Upper lobe of left lung (tissue), 6 donors: ENCODE data around the gene MAMSTR. TPM values are rescaled to one million over a fixed set of nuclear protein-coding genes. Genes with fewer than 3 reads are reported as not detected.
"Not testable (repeated sequence)": the region's sequence is repeated elsewhere in the genome, so short reads cannot be mapped to it uniquely, and the experiment has no call there.

Experiments
- ATAC-seq, 2 donors: fragments of 200-7000 bp; cut with Tn5 transposase; one replicate each; pipeline ENCODE4 v1.9.1; 2022; ENCODE audit warnings: mild to moderate bottlenecking in 2 of 2, moderate library complexity in 2 of 2; ENCODE audit not compliant: low FRiP score in 2 of 2
- DNase-seq, 2 donors: peaks; one replicate each; pipeline ENCODE4 v3.0.0-alpha.2; 2019 to 2020
- H3K27ac ChIP-seq, 4 donors: fragments of 200-600 bp; sonication (generic); one replicate each; pipeline ENCODE4 v1.5.1; 2016 to 2019
- H3K27me3 ChIP-seq, 4 donors: fragments of 200-600 bp; sonication (generic); one replicate each; pipeline ENCODE4 v1.5.1; 2017 to 2019
- H3K36me3 ChIP-seq, 4 donors: fragments of 200-600 bp; sonication (generic); one replicate each; pipeline ENCODE4 v1.5.1; 2016 to 2019
- H3K4me1 ChIP-seq, 4 donors: fragments of 200-600 bp; sonication (generic); one replicate each; pipeline ENCODE4 v1.5.1; 2018 to 2019
- H3K4me3 ChIP-seq, 4 donors: fragments of 200-600 bp; sonication (generic); one replicate each; pipeline ENCODE4 v1.5.1; 2017 to 2019; ENCODE audit warnings: mild to moderate bottlenecking in 2 of 4, moderate library complexity in 1 of 4
- H3K9me3 ChIP-seq, 4 donors: fragments of 200-600 bp; sonication (generic); one replicate each; pipeline ENCODE4 v1.5.1; 2018 to 2019
- CTCF ChIP-seq, 6 experiments: fragments of 450-650 bp in 4 of 6; fragments of 200-600 bp in 2 of 6; sonication (generic) in 2 of 6; IDR thresholded peaks; one replicate each; pipeline ENCODE4 v1.5.1; 2016 to 2019; ENCODE audit warnings: antibody characterized with exemption in 6 of 6
- EP300 ChIP-seq, 4 donors: sonication (generic); formaldehyde crosslinking; IDR thresholded peaks; one replicate each; pipeline ENCODE4 v1.5.1; 2017; ENCODE audit warnings: antibody characterized with exemption in 4 of 4, control low read depth in 2 of 4
- POLR2A ChIP-seq, 4 donors: fragments of 450-650 bp; IDR thresholded peaks; one replicate each; pipeline ENCODE4 v1.5.1; 2016 to 2017; ENCODE audit warnings: antibody characterized with exemption in 4 of 4, mild to moderate bottlenecking in 2 of 4
- POLR2AphosphoS5 ChIP-seq, 2 donors: sonication (generic); formaldehyde crosslinking; IDR thresholded peaks; one replicate each; pipeline ENCODE4 v1.5.1; 2017; ENCODE audit warnings: antibody characterized with exemption in 2 of 2
- WGBS, 2 donors: methylation state at CpG; one replicate each; pipeline ENCODE4 v1.1.5; 2017 to 2018; 5-methylcytosine and 5-hydroxymethylcytosine counted together
- total RNA-seq, 6 donors: library from RNA; depleted of rRNA in 4 of 6; stranded (reverse); fragments of >200 nt in 4 of 6; gene quantifications; one replicate each; pipeline versions ENCODE4 v1.1.0 to v1.2.1, GENCODE V29; 2016 to 2021
- donor health status: DM: no; HTN: no; CAD: no; lungs with moderate emphysema.
- donor health status: DM: no; HTN: yes; CAD: no; lungs with severe emphysema.

Gene MAMSTR, protein sequence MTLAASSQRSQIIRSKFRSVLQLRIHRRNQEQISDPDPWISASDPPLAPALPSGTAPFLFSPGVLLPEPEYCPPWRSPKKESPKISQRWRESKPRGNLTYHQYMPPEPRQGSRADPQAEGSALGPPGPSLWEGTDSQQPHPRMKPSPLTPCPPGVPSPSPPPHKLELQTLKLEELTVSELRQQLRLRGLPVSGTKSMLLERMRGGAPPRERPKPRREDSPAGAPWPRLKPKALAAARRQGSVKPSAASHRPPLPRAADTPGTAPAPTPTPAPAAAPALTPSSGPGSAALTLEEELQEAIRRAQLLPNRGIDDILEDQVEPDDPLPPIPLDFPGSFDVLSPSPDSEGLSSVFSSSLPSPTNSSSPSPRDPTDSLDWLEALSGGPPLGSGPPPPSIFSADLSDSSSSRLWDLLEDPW
- total RNA-seq = 1 to 10 TPM in 5 of 6 donors, not detected in 1; 1.1 to 3.1 (median 1.3) TPM

- WGBS, 2 donors = 77 to 89% methylated on average over 16 to 20 of the region's 33 CpGs
- H3K4me1 ChIP-seq = peaks cover 46 to 75% (median 74%) of the 10 kb centered on the region in 4 donors
- ATAC-seq = no peak
Observed at GRCh38 chr19:48719263-48720171, at the start of gene MAMSTR. TSS of gene MAMSTR (minus strand) at chr19:48719725. CDS start at chr19:48719031, 694 bp downstream.

GRCh38 chr19:48768994-48769713 is 49.6 kb upstream of the MAMSTR start:
- no peaks in the 10 kb centered on the region for H3K4me1 ChIP-seq
- 48 to 61% methylated on average over 10 to 11 of the region's 11 CpGs for WGBS, 2 donors
- DNase-seq = peak in 1 of 2 donors; percentile 57
- H3K36me3 ChIP-seq = no peaks in the 10 kb centered on the region
- no peak for TF ChIP-seq CTCF (IDR thresholded peaks at IDR 0.05)
- no peak for TF ChIP-seq EP300 (IDR thresholded peaks at IDR 0.05)
- TF ChIP-seq POLR2A (IDR thresholded peaks at IDR 0.05) = no peak
- no peak for TF ChIP-seq POLR2AphosphoS5 (IDR thresholded peaks at IDR 0.05)
- H3K4me3 ChIP-seq = no peak overlapping the region
- no peak for ATAC-seq
- no peaks in the 10 kb centered on the region for H3K27me3 ChIP-seq
- peak overlapping the region in 2 of 4 donors; percentile 45 to 63 for H3K27ac ChIP-seq
- no peaks in the 10 kb centered on the region for H3K9me3 ChIP-seq

More at GRCh38 chr19:48719263-48720171, at the start of gene MAMSTR:
- H3K9me3 ChIP-seq = no peaks in the 10 kb centered on the region
- no peaks in the 10 kb centered on the region for H3K27me3 ChIP-seq
- H3K36me3 ChIP-seq = peaks cover 0 to 18% (median 0%) of the 10 kb centered on the region in 4 donors
- TF ChIP-seq POLR2A (IDR thresholded peaks at IDR 0.05) (no peak), EP300 (IDR thresholded peaks at IDR 0.05) (no peak), POLR2AphosphoS5 (IDR thresholded peaks at IDR 0.05) (no peak), CTCF (IDR thresholded peaks at IDR 0.05) (no peak)
- H3K27ac ChIP-seq = peak within 1 kb of the TSS; percentile 46 to 91 (median 82)
- peak within 1 kb of the TSS in 3 of 4 donors; percentile 49 to 60 (median 57) for H3K4me3 ChIP-seq
- DNase-seq = peak in 1 of 2 donors; percentile 87

GRCh38 chr19:48768171-48768753 is 48.7 kb upstream of the MAMSTR start:
- 54% methylated on average over 5 to 6 of the region's 6 CpGs for WGBS, 2 donors
- ATAC-seq, H3K4me1 ChIP-seq, H3K4me3 ChIP-seq, H3K36me3 ChIP-seq, H3K9me3 ChIP-seq, DNase-seq, H3K27me3 ChIP-seq: not testable (repeated sequence)
- H3K27ac ChIP-seq = peak overlapping the region in 1 of 4 donors; percentile 44

DNA sequence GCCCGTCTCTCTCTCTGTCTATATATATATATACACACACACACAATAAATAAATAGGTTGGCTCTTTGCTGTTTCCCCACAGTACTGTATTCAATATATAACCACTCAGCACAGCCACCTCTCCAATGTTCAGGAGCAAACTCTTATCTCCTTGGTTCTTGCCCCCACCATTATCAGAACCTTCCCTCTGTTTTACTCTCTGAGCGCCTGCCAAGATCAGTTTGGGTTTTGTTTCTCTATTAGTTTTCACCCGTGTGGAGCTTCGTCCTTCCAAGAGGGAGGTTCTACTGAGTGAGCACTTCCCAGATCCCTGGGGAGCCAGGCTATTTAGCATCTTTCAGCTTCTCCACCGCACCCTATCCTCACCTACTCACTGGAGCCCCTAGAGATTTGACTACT is 46.3 kb upstream of the MAMSTR start:
- not testable (repeated sequence) for H3K9me3 ChIP-seq, ATAC-seq, H3K27ac ChIP-seq, H3K36me3 ChIP-seq, H3K4me3 ChIP-seq, H3K27me3 ChIP-seq, DNase-seq, H3K4me1 ChIP-seq
- 55 to 56% methylated on average over 5 of the region's 5 CpGs for WGBS, 2 donors

- WGBS, 2 donors = 46 to 65% methylated on average over 12 to 14 of the region's 16 CpGs
- Histone ChIP-seq H3K9me3 (no peaks in the 10 kb centered on the region), H3K4me3 (no peak overlapping the region), H3K4me1 (peaks cover 0 to 7% (median 4%) of the 10 kb centered on the region in 4 donors), H3K36me3 (no peaks in the 10 kb centered on the region), H3K27me3 (no peaks in the 10 kb centered on the region), H3K27ac (peak overlapping the region; percentile 44 to 64 (median 50))
- TF ChIP-seq POLR2AphosphoS5 (IDR thresholded peaks at IDR 0.05) (no peak), POLR2A (IDR thresholded peaks at IDR 0.05) (no peak), CTCF (IDR thresholded peaks at IDR 0.05) (no peak), EP300 (IDR thresholded peaks at IDR 0.05) (no peak)
- DNase-seq (no peak), ATAC-seq (no peak)
Observed at GRCh38 chr19:48760504-48761205, 41.1 kb upstream of the MAMSTR start.
